Hepatocyte (in vitro differentiated cells): ENCODE measurements around the gene KDM4B.

Experiments used
- EZH2 ChIP-seq: fragments of 200-600 bp; sonication (generic); IDR thresholded peaks from 2 replicates; pipeline ENCODE4 v1.6.1; 2016; ENCODE audit warnings: antibody characterized with exemption, mild to moderate bottlenecking, borderline replicate concordance
- EZH2phosphoT487 ChIP-seq: fragments of 200-600 bp; sonication (generic); IDR thresholded peaks from one replicate; pipeline ENCODE4 v1.6.1; 2018; ENCODE audit warnings: antibody characterized with exemption, mild to moderate bottlenecking, low read depth, moderate library complexity; ENCODE audit not compliant: unreplicated experiment, severe bottlenecking
- TF ChIP-seq, protein P1 (sequence below): fragments of 200-600 bp; sonication (generic); IDR thresholded peaks from 2 replicates; pipeline ENCODE4 v1.5.1; 2016; ENCODE audit warnings: antibody characterized with exemption, mild to moderate bottlenecking; ENCODE audit not compliant: poor library complexity

DNA sequence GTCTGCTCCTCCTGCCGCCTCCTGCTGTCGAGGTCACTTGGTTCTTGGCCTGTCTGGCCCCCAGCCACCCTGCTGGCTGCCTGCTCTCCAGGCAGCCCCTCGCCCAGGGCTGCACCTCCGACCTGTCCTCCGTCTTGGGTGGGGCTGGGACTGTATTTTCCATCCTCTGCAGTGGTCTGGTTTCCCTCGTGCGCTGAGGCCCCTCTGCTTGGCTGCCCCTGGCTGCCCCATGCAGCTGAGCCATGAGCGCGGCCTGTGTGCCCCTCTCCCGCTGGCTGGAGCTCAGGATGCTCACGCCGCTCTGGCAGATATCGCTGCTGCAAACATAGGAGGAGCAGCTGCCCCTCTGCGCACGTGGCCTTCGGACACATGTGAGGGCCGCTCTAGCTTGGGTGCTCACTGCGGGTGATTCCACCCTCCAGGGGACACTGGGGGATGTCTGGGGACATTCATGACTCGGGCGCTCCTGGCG, 45.6 kb upstream of the KDM4B start:
- TF ChIP-seq EZH2 (no peak), EZH2phosphoT487 (no peak)
- TF ChIP-seq, protein P1, sequence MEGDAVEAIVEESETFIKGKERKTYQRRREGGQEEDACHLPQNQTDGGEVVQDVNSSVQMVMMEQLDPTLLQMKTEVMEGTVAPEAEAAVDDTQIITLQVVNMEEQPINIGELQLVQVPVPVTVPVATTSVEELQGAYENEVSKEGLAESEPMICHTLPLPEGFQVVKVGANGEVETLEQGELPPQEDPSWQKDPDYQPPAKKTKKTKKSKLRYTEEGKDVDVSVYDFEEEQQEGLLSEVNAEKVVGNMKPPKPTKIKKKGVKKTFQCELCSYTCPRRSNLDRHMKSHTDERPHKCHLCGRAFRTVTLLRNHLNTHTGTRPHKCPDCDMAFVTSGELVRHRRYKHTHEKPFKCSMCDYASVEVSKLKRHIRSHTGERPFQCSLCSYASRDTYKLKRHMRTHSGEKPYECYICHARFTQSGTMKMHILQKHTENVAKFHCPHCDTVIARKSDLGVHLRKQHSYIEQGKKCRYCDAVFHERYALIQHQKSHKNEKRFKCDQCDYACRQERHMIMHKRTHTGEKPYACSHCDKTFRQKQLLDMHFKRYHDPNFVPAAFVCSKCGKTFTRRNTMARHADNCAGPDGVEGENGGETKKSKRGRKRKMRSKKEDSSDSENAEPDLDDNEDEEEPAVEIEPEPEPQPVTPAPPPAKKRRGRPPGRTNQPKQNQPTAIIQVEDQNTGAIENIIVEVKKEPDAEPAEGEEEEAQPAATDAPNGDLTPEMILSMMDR: no peak
